NCI-H1436 (cell line): ENCODE results near the gene RPEL1.
A peak's percentile ranks its signal among the peaks of the same experiment; 100 is the strongest.

Experiments
- DNase-seq: peaks from one replicate; lab custom pipeline; 2025; lab: John Stamatoyannopoulos, UW

RPEL1 gene

DNA sequence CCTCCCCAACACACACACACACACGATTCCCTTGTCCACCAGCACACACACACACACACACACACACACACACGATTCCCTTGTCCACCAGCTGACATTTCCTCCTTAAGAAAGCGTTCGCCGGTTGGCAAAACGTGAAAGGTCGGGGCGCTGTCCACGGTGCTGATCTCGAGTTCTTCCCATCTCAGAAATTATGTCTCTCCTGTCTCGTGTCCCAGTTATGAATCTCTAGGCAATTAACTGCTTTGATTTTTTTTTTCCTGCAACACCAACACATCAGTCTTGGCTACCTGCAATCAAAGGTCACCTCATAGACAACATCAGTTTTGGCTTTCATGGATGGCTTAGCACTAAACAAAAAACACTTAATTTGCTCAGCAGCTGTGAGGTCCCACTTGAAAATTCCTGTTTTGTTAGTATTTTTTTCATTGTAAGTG is 33.2 kb downstream of the RPEL1 start:
- no peak for DNase-seq

DNA sequence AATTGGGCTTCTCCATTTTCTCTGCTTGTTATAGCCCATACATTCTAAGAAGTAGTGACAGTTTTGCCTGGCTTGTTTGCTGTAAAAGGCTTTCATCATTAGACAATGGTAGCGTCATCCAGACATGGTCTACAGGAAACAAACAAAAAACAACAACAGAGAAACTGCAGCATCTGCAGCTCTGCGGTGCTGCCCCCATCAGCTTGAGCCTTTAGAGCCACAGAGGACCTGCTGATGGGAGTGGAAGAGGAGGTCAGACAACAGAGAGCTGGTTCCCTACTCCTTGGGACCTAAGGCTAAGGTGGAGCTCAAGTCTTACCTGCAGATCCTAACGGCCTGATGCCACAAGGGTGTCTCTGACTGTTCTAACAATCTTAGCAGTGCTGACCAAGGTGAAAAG is 34.3 kb downstream of the RPEL1 start:
- no peak for DNase-seq

DNA sequence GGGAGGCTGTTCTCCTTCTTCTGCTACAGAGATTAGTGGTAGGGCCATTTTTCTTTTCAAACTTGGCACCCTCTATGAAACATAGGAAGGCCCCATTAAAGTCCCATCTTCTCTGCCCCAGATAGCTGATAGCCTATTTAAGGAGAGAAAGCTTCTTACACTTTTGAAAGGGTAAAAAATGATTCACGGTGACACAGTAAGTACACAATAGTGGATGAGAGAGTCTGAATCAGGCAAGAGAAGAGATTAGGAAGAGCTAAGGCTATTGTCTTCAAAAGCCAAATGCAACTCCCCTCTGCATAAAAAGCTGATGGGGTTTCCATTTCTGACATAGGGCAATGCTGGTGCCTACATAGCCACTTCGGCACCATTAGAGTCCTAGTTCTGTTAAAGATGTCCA is 34.8 kb downstream of the RPEL1 start:
- no peak for DNase-seq

DNA sequence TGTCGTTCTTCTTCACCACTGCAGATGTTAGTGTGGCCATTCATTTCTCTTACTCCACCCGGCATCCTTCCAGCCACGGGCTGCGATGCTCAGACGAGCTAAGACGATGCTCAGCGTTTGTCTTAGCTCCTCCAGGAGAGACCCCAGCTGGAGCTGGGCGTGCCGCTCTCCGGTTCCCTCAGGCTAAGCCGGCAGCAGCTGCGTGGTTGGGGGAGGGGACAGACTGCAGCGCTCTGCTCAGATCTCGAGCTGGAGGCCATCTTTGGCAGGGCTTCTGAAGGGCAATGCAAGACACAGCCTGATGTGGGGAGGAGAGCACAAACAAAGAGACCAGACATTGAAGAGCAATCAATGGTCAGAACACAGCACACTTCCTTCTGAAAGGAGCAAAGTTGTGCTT is 36.1 kb downstream of the RPEL1 start:
- DNase-seq, result peak; percentile 88

DNA sequence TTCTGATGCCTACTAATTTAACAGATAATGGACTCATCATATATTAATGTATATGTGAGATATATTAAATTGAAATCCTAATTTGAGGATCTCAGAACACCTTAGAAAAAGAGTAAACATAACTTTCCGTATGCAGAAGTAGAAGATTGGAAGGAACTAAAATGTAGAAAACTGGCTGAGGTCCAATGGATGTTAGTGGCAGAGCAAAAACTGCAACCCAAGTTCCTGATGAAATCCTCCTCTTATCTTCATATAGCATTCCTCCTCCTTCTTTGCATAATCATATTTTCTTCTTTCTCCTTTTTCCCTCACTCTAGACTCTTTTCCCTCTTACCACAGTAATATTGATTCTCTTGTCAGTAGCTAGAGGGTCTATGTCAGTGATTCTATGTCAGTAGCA is 37.3 kb downstream of the RPEL1 start:
- DNase-seq, result no peak

DNA sequence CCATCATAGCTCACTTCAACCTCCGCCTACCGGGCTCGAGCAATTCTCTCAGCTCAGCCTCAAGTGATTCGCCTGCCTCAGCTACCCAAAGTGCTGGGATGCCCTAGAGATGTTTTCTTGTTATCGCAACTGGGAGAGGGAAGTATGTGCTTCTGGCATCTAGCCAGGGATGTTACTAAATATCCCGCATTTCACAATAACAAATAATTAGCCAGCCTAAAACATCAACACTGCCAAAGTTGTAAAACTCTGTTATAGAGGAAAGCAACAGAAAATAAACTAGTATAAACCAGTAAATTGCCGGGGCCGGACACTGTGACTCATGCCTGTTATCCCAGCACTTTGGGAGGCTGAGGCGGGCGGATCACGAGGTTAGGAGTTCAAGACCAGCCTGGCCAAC is 38.5 kb downstream of the RPEL1 start:
- DNase-seq, result no peak

DNA sequence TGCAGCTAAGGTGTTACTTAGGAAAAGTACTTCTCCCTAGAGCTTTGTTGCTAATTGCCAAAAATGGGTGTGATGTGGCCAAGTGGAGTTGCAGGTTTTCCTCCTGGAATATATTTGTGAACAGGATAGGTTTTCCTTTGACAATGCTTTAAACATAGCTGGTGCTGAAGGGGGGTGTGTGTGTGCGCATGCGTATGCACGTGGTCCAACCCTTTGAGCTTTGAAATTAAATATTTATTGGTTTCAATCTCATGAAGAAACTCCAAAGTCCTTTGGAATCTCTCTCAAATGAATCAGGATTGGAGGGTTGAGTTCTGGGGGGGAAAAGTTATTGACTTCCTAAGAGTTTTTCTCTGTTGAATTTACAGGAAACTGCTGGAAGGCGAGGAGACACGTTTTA is 42.3 kb downstream of the RPEL1 start:
- DNase-seq, result no peak

DNA sequence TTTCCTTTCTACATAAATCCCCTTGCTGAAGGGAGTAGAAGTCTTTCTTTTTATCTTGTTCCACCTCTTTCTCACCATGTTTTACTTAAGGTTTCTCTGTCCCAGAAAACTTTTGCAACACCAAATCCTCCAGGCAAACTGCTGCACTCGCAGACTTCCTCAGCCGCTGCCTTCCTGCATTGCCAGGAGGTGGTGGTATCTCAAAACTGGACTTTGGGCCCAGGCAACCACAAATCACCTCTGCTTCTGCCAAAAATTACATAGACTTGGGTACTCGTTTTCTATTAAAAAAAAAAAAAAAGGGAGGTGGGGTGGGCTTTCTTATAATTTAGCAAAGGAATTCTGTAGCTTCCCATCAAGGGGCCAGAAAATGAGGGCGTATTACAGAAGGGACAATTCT is 45.9 kb downstream of the RPEL1 start:
- no peak for DNase-seq

DNA sequence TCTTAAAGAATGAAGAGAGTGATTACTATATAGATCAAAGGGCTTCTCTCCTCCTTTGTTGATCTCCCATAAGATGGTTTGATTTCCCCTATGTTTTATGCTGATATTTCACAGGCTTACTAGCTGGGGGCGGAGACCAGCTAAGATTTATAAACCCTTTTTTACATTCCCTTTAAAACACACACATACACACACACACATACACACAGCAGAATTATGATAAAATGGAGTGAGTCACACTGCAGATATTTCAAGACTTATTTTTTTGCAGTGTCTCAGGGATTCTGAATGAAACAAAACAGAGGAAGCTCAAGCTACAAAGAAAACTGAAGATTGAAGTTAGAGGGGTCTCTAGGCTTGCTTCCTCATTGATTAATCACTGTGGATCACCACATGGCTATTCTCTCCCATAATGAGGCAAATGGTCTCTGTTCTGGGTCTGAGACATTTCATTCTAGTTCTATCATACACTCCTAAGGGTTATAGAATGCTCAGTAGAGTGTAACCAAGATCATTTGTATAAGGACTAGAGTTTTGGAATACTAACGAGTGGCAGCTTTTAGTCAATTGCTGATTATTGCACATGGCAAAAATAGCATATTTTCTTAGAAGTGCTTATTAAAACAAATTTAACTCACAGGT is 49.8 kb downstream of the RPEL1 start:
- no peak for DNase-seq
